HG02759 (cell line): ENCODE data around the gene NMRK2.
A peak's percentile ranks its signal among the peaks of the same experiment; 100 is the strongest.

Source experiments
- ATAC-seq: cut with Tn5 transposase; IDR thresholded peaks from one replicate; pipeline ENCODE4 v1.9.1; 2021; ENCODE audit warnings: mild to moderate bottlenecking, moderate library complexity; ENCODE audit not compliant: unreplicated experiment

Gene NMRK2

GRCh38 chr19:3980353-3981251, 47.7 kb downstream of the NMRK2 start:
- ATAC-seq, result no peak

- ATAC-seq, result no peak
These were observed 48.5 kb downstream of the NMRK2 start for GRCh38 chr19:3981373-3981735.

GRCh38 chr19:3981736-3982681, 49.1 kb downstream of the NMRK2 start:
- no peak for ATAC-seq

- ATAC-seq, result no peak
These were observed 50.1 kb downstream of the NMRK2 start for GRCh38 chr19:3982701-3983541.

- no peak for ATAC-seq
These were observed 50.7 kb downstream of the NMRK2 start for GRCh38 chr19:3983542-3983914.

GRCh38 chr19:3983936-3984583, 51.2 kb downstream of the NMRK2 start:
- no peak for ATAC-seq

GRCh38 chr19:3984584-3984907, 51.7 kb downstream of the NMRK2 start:
- no peak for ATAC-seq

GRCh38 chr19:3984908-3985642, 52.2 kb downstream of the NMRK2 start, which contains the start of gene EEF2:
EEF2 (minus strand) TSS chr19:3985463; CDS start chr19:3985380, 83 bp downstream.
- ATAC-seq, result peak; percentile 53

- no peak for ATAC-seq
These were observed 52.9 kb downstream of the NMRK2 start for GRCh38 chr19:3985643-3986259.

- no peak for ATAC-seq
These were observed 53.6 kb downstream of the NMRK2 start for GRCh38 chr19:3986260-3987041.

- ATAC-seq, result no peak
These were observed 54.9 kb downstream of the NMRK2 start for GRCh38 chr19:3987619-3988371.

GRCh38 chr19:3990815-3991117, 57.9 kb downstream of the NMRK2 start:
- ATAC-seq, result no peak
